Endothelial cell (in vitro differentiated cells): ENCODE measurements around the gene MLLT3. TPM values are rescaled to one million over a fixed set of nuclear protein-coding genes. Genes with fewer than 3 reads are reported as not detected.

Experiments used
- DNase-seq: peaks from one replicate; pipeline ENCODE4 v3.0.0; 2021; ENCODE audit warnings: low spot score
- H3K27ac Mint-ChIP-seq: one replicate; pipeline ENCODE4 v1.8.0; 2021; ENCODE audit warnings: mixed read lengths, inconsistent platforms; ENCODE audit not compliant: unreplicated experiment
- H3K27me3 Mint-ChIP-seq: one replicate; pipeline ENCODE4 v1.8.0; 2021; ENCODE audit warnings: mild to moderate bottlenecking, moderate library complexity, mixed read lengths, inconsistent platforms; ENCODE audit not compliant: unreplicated experiment
- H3K36me3 Mint-ChIP-seq: one replicate; pipeline ENCODE4 v1.8.0; 2021; ENCODE audit warnings: mild to moderate bottlenecking, low read depth, mixed read lengths, inconsistent platforms; ENCODE audit not compliant: unreplicated experiment
- H3K4me1 Mint-ChIP-seq: one replicate; pipeline ENCODE4 v1.8.0; 2021; ENCODE audit warnings: mild to moderate bottlenecking, mixed read lengths, inconsistent platforms; ENCODE audit not compliant: unreplicated experiment
- H3K4me3 Mint-ChIP-seq: one replicate; pipeline ENCODE4 v1.8.0; 2021; ENCODE audit warnings: mild to moderate bottlenecking, mixed read lengths, inconsistent platforms; ENCODE audit not compliant: unreplicated experiment
- H3K9me3 Mint-ChIP-seq: one replicate; pipeline ENCODE4 v1.8.0; 2021; ENCODE audit warnings: mixed read lengths, inconsistent platforms; ENCODE audit not compliant: unreplicated experiment
- CTCF ChIP-seq: fragments of 200-600 bp; sonication (generic); IDR thresholded peaks from one replicate; pipeline ENCODE4 v1.5.0; 2021; ENCODE audit warnings: antibody characterized with exemption; ENCODE audit not compliant: unreplicated experiment
- total RNA-seq: library from RNA; stranded (reverse); fragmentation: NEBNext Ultra II Directional; extraction: Animal tissue kit (Norgen Biotek cat#: 25700); gene quantifications from one replicate; pipeline ENCODE4 v1.2.1, GENCODE V29; 2021; ENCODE audit not compliant: unreplicated experiment

The MLLT3 gene
- total RNA-seq, 1 donor from 2014 or later: 25.2 TPM

GRCh38 chr9:20351715-20352114 lies 270.6 kb downstream of the MLLT3 start:
- H3K9me3 Mint-ChIP-seq: no peaks in the 10 kb centered on the region
- no peak for TF ChIP-seq CTCF
- no peak overlapping the region for H3K4me3 Mint-ChIP-seq
- H3K27me3 Mint-ChIP-seq: peaks cover 4% of the 10 kb centered on the region
- H3K4me1 Mint-ChIP-seq: peaks cover 27% of the 10 kb centered on the region
- peaks cover 3% of the 10 kb centered on the region for H3K36me3 Mint-ChIP-seq
- no peak for DNase-seq
- no peak overlapping the region for H3K27ac Mint-ChIP-seq

GRCh38 chr9:20349568-20349967 lies 272.7 kb downstream of the MLLT3 start:
- Mint-ChIP-seq H3K27ac (no peak overlapping the region), H3K9me3 (no peaks in the 10 kb centered on the region), H3K4me3 (no peak overlapping the region), H3K4me1 (peaks cover 17% of the 10 kb centered on the region), H3K27me3 (peaks cover 4% of the 10 kb centered on the region), H3K36me3 (peaks cover 3% of the 10 kb centered on the region)
- DNase-seq: no peak
- TF ChIP-seq CTCF: no peak

GRCh38 chr9:20343325-20343724 lies 279.0 kb downstream of the MLLT3 start:
- DNase-seq: no peak
- Mint-ChIP-seq H3K9me3 (no peaks in the 10 kb centered on the region), H3K27me3 (peaks cover 3% of the 10 kb centered on the region), H3K27ac (no peak overlapping the region), H3K4me3 (no peak overlapping the region), H3K4me1 (peaks cover 15% of the 10 kb centered on the region), H3K36me3 (no peaks in the 10 kb centered on the region)
- TF ChIP-seq CTCF: no peak

- Mint-ChIP-seq H3K9me3 (no peaks in the 10 kb centered on the region), H3K27ac (no peak overlapping the region), H3K36me3 (no peaks in the 10 kb centered on the region), H3K4me1 (peaks cover 7% of the 10 kb centered on the region), H3K4me3 (no peak overlapping the region), H3K27me3 (peaks cover 2% of the 10 kb centered on the region)
- no peak for DNase-seq
- TF ChIP-seq CTCF: no peak
Measured at GRCh38 chr9:20340511-20340861, 281.8 kb downstream of the MLLT3 start.

- Mint-ChIP-seq H3K27ac (no peak overlapping the region), H3K27me3 (peaks cover 2% of the 10 kb centered on the region), H3K4me1 (peaks cover 7% of the 10 kb centered on the region), H3K4me3 (no peak overlapping the region), H3K9me3 (no peaks in the 10 kb centered on the region), H3K36me3 (no peaks in the 10 kb centered on the region)
- no peak for DNase-seq
- TF ChIP-seq CTCF: no peak
Measured at GRCh38 chr9:20335668-20336332, 286.5 kb downstream of the MLLT3 start.
